Activated gamma-delta T cell treated with anti-CD3 and anti-CD28 coated beads, Interleukin-2, amount 50 U/mL, for 16 hours (primary cell): ENCODE results near the gene PRXL2B.

Experiments used
- DNase-seq: peaks from one replicate; pipeline ENCODE4 v3.0.0-alpha.2; 2020; ENCODE audit warnings: low read depth

Gene PRXL2B

DNA sequence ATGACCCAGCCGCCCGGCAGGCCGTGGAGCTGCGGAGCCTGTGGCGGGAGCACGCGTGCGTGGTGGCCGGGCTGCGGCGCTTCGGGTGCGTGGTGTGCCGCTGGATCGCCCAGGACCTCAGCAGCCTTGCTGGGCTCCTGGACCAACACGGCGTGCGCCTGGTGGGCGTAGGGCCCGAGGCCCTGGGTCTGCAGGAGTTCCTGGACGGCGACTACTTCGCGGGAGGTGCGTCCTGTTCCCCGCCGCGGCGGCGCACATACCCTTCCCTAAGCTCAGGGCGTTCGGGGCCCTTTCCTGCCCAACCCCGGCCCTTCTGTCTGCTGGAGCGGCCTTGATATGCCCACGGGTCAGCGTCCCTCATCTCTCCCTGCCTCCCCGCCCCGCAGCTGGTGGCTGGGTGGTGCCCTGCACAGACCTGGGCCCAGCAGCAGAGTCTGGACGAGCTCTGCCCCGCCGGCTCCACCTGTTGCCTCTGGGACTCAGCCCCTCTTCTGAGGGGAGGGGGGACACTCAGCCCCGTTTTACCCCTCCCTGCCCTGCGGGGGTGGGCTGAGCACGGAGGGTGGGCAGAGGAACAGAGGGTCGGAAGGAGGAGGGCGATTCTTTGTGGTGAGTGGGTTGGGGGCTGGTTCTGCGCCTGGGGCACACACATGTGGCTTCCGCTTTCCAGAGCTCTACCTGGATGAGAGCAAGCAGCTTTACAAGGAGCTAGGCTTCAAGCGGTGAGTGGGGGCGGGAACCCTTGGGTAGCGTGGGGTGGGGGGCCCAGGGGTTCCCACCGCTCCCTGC is 688 bp downstream of the PRXL2B start:
- no peak for DNase-seq

DNA sequence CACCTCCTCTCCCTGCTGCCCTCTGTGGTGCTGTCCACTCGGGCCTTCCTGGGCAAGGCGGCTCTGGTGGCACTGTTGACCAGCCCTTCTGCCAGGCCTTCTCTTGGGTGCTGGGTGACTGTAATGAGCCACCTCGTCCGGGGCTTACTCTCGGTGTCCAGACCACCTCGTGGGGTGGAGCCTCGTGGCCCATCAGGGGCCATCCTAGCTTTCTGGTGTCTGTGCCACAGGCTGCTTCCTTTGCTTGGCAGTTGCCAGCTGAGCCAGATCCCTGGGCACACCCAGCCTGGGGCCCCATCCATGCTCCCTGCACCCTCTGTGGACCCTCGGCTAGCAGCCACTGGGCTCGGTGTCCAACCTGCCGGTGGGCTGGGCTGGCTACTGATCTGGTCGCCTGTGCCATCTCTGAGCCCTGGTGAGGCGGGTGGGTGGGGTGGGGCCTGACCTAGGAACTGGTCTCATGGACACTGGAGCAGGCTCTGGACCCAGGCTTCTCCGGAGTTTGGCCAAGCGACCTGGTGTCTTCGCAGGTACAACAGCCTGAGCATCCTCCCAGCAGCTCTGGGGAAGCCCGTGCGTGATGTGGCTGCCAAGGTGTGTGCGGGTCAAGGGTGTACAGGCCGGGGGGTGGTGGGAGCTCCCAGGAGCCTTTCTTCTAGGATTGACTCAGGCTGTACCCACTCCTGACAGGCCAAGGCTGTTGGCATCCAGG is 1.4 kb downstream of the PRXL2B start:
- DNase-seq: no peak

DNA sequence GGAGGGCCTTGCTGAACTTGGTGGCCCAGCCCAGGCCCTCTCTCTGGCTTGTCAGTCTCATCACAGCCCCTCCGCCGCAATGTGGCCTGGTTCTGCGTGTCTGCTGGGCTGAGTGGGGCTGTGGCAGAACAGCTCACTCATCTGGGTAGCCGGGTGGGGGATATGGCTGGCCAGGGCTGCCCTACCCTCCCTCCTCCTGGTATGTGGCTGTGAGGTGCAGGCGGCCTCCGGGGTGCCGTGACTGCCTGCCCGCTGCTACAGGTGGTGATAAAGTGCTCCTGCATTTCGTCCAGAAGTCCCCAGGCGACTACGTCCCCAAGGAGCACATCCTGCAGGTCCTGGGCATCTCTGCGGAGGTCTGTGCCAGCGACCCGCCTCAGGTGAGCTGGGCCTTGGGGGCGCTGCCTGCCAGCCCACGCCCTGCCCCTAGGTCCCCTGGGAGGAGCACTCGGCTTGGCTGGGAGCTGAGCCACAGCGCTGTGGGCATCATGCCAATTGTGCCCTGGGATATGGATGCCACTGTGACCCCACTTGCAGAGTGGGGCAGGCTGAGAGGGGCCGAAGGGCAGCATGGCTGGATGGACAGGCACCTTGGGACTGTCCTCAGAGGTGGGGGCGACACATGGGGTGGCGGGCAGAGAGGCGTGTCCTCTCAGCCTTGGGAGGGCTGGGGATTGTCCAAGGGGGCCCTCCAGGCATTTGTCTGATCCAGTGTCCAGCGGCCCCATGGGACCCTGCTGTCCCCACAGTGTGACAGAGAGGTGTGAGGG is 2.3 kb downstream of the PRXL2B start:
- DNase-seq: no peak

DNA sequence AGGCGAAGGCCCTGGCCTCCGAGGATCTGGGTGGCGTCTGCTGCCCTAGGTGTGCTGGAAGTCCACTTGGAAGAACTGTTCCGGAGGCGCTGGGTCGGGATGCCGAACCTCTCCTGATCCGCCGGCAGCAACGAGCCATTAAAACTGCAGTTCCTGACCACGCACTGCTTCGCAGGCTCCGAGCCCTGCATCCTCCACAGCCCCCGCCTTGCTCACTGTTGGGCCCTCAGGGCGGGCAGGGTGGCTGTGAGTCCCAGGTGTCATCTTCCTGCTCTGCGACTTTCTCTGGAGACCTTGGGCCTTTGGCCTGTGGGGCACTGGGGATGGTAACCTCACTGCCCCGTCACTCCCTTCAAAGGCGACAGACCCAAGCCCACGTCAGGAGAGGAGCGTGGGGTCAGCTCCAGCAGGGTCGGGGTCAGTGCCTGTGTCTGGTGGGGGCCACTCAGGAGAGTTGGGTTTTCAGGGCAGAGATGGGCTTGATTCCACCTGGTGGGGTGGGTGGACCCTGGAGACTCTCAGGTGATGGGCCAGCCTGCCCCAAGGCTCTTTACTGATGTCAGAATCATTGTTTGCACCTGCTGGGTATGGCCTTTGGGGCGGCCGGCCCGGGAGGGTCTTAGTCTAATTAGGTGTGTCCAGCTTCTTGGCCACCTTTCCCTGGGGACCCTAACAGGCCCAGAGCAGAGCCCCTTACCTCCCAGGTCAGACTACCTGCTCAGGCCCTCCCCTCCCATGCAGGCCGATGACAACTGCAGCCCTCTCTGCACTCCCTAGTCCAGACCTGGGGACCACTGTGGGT is 3.1 kb downstream of the PRXL2B start:
- DNase-seq: no peak

DNA sequence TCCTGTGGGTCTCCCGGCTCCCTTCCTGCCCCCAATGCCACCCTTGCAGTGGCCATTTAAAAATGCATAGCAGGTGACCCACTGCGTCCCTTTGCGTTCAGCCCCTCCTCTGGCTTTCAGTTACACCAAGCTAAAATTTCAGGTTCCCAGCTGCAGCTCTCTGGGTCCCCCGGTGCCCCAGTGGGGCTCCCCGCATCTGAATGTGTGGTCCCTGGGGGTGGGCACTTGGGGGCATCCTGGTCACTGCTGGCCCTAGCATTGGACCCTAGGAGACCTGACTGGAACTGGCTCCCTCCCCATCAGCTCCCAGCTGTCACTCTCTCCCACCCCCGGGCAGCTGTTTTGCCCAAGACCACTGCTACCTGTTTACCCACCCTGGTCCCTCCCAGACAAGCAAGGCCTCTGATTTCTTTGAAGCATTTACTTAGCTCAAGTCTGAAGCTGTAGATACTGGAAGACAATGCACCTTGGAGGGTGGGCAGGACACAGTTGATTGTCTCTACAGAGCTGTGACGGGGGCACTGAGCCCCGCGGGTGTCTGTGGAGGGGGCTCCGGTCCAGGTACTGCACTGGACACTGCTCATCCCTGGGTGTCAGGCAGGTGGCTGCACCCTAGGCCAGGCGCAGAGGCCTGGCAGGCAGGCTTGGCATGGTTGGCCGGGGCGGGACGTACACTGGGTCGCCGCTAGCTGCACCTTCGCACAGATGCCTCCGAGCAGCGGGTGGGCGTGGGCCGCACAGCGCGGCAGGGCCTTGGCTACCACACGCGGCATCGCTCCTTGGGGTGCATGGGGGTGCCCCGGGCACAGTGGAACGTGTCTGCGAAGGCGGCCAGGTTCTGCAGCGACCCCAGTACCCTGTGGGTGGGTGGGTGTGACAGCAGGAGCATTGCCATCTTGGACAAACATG is 3.9 kb downstream of the PRXL2B start:
- no peak for DNase-seq

DNA sequence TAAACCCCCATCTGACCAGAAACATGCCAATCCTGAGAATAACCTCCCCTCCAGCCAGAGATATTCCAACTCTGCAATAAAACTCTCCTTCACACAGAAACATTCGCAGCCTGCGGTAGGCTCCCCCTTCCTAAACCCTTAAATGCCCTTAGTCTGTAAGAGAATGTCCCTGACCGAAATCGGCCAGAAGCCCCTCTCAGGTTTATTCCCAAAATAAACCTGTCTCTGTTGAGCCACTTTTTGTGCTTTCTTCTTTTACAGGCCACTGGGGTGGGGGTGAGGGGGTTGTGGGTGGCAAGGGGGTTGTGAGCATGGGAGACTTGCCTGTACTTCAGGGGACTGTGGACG is 4.6 kb downstream of the PRXL2B start:
- no peak for DNase-seq

DNA sequence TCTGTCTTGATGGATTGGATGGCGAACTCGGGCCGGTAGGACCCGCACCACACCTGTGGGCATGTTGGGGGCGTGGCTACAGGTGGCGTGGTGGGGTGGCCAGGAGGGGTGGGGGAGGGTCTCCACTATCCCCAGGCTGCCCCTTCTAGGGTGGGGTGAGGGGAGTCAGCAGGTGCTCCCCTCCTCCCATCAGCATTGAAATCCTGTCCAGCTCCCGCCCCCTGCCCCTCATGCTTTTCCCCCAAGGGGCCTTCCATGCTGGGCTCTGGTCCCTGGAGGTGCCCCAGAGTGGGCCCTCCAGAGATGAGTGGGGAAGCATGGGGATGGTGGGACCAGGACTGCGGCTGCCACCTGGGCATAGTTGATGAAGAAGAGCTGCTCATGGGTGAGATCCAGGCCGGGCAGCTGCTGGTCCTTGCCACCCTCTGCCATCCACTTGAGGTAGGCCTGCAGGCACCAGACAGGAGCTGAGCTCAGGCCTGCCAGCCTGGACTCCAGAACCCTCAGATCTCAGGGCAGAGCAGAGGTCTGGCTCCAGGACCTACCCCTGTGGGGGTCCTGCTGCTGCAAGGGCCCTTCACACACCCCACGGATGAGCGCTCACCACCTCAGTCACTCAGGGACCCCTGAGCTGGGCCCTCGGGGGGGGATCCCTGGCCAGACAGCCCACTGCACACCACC is 5.1 kb downstream of the PRXL2B start:
- DNase-seq: no peak

DNA sequence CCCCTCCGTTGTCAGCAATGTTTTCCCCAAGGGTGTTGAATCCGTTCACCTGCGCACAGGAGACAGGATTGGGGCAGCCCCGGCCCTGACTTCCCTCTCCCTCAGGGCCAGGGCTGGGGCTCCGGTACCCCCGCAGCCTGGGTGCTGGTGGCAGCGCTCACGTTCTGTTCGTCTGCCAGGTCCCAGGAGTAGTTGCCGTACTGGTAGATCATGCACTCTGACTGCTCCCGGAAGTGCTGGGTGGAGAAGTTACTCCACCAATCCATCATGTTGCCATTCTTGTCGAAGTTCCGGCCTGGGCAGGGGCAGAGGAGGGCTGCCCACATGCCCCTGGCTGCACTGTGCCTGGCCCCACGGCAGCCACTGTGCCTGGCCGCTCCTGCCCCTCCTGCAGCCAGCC is 6.1 kb downstream of the PRXL2B start:
- DNase-seq: no peak

DNA sequence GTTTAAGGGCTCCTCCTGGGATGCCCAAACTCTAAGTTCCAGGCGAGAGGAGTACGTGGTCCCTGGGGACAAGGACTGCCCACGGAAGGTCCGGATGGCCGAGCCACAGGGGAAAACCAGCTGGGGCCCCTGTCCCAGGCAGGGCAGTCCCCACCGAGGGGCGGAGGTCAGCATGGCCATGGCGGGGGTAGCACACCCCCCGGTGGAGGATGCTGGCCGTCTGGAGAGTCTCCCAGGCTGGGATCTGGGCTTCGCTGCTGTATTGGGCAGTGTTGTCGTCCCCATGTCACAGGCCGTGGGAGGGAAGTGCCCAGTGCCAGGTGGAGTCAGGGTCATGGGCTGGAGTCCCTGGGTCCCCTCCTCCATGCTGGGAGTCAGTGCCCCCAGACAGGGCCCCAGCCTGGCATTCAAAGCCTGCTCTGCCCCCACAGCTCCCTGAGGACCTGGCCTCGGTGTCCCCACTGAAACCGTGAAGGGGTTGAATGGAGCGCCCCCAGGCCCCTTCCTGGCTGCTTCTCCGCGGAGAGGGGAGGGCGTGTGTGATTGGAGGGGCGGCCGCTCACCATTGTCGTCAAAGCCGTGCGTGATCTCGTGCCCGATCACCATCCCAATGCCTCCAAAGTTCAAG is 6.8 kb downstream of the PRXL2B start:
- no peak for DNase-seq

DNA sequence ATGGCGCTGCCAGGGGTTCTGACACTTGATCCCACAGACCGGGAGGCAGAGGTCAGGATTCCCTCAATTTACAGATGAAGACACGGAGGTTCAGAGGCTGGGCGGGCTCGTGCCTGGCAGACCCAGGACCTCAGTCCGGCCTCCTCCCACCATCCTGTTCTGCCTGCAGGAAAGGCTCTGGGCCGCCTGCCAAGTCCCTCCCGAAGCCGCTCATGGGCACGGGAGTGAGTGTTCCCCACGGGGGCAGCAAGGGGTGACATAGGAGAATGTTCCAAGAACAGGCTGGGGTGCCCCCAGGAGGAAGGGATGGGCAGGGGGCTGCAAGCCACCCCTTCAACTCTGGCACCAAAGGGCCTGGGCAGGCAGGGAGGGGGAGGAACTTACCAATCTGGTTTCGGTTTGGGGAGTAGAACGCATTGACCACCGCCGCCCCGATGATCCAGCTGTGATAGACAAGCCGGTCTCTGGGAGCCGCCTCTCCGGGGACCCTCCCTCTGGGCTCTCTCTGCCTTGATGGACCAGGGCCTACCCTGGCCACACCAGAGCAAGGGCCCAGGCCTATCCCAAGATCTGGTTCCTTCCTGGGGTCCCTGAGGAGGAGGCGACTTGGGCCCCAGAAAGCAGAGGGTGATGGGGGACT is 7.5 kb downstream of the PRXL2B start:
- no peak for DNase-seq

DNA sequence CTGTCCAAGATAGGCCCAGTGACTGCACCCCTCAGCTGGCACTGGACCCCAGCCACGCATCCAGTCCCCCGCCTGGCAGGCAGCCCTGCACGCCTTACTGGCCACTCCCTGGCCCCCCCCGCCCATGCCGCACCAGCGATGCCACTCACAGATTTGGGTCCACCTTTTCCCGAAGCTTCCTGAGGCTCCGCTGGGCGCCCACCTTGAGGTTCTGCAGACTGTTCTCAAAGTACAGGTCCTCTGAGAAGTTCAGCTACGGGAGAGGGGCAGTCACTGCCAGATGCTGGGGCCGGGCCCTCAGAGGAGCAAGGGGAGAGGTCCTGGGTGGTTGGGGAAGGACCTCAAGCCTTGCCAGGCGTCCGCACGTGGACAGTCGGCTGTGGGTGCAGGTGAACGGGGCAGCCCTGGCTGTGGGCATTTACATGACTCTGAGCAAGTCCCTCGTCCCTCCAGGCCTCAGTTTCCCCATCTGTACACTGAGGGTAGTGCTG is 8.1 kb downstream of the PRXL2B start:
- DNase-seq: no peak

DNA sequence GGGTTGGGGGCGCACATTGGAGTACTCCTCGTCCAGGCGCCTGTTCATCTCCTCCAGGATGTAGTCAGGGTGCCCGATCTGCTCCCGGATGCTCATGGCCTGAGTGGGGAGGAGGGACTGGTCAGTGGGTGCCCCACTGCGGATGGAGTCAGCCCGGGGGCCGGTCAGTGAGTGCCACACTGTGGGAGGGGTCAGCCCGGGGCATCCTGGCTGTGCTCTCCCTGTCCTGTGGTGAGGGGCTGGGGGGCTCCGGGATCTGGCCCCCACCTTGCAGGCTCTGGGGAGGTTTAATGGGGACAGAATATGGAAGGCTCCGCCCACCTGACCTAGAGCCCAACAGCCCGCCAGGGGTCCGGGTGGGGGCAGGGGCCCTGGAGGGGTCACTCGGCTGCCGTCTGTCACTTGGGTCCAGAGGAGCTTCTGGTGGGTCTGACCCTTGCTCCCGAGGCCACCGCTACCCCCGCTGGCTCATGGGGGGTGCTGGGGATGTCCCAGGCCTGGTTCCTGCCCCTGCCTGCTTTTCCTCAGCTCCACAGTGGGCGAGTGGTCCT is 8.8 kb downstream of the PRXL2B start:
- no peak for DNase-seq

DNA sequence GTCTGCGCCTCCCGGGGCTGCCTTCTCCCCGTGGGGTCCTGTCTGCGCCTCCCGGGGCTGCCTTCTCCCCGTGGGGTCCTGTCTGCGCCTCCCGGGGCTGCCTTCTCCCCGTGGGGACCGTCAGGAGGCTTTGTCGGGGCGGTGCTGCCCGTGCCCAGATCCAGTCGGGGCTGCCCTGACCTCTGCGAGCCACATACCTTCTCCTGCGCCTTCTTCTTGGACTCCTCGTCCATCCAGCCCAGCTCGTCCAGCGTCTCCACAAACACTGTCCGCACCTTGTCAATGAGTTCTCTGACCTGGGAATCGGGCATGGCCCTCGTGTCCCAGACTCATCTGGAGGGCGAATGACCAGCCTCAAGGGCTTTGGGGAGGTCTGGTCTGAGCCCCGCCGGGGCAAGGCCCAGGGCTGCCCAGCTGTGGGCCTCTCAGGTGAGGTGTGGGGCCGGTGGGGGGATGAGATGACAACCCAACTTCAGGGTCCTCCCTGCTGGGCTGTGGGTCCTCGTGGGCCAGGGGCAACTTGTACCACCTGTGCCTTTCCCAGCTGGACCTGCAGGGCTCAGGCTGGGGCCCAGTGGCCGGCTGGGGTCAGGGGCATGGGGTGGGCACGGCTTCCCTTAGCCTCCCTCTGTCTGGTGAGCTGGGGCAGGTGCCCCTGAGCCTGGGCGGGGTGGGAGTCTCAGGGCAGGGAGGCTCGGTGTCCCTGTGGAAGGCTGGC is 9.4 kb downstream of the PRXL2B start:
- no peak for DNase-seq

DNA sequence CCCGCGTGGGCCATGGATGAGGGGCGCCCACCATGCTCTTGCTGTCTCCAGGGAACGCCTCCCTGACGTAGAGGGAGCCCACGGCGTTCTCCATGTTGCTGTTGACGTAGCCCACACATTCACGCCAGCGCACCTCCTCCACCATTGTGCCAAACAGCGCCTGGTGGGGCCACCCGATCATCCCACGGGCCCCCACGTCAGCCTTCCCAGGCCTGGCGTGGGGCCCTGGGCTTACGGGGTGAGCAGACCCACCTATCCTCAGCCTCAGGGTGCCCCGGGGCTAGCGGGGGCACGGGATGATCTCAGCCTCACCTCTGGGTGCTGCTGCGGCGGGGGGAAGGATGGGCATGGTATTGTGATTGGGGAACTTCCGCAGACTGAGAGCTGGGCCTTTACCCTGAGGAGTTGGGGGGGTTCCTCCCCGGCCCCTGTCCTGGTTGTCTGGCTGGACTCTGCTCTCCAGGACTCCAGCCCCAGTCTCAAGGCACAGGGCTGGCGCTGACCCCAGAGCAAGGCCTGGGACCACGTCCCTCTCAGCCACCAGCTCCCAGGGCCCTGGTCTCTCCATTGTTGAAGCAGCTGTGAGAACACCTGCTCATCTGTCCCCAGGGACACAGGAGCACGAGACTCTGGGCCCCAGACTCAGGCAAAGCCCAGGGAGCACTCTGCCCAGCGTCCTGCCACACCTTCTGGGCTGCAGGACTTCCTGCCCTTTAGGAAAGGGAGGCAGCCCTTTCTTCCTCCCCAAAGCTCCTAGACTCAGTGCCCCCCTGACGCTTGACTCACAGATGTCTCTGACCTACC is 10.2 kb downstream of the PRXL2B start:
- no peak for DNase-seq

DNA sequence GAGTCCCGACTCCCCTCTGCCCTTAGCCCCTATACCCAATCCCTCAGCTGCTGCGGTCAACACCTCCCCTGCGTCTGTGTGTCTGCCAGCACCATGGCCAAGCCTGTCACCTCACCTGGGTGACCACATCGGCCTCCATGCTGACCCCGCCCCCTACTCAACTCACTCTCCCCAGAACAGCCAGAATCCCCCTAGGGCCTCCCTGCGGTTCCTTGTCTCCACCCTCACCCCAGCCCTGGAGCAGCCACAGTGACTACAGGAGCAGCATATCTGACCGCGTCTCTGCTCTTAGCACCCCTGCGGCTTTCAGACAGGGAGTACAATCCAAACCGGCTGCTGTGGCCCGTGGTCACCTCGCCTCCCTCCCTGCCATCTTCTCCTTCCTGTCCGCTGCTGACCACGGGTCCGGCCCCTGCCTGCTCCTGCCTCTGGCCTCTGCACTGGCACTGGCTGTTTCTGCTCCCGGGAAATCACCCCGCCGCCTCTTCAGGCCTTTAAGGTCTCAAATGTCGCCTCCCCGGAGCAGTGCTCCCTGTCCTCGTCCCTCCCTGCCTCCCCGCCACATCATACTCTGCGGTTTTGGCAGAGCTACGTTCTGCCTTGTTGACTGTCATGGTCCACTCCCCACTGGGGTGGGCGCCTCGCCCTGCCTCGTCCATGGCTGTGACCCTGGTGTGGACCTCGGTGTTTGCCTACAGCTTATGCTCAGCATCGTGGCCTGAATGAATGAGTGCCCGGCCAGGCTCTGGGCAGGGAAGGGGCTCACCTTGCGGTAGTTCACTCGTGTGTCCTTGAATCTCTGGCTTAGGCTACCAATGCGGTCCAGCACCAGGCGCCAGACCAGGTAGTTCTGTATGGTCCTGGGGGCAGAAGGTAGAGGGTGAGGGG is 11.1 kb downstream of the PRXL2B start:
- DNase-seq: no peak

DNA sequence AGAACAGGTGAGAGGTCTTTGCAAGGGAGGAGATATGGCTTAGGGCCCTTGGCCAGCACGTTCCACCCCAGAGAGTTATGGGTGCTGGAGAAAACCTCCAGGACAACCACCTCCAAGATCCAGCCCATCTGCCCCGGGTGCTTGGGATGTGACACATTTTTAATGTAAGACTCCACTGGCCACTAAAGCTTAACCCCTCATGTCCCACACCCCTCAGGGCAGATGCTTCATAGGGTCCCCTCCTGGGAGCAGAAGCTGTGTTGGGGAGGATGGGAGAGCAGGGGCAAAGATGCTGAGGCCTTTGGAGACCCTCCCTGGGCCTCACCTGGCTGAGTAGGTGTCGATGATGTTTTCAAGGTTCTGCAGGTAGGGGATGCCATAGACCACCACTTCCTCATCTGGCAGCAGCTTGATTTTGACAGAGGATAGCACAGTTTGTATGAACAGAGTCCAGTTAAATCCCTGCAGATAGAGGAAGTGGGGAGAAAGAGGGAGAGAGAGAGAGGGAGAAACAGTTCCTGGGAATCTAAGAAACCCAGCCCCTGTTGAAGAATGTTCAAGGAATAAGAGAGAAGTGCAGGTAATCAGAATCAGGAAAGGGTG is 11.9 kb downstream of the PRXL2B start:
- no peak for DNase-seq
